Measurements from ENCODE around the gene PRM1. TPM values are rescaled to one million over a fixed set of nuclear protein-coding genes. Genes with fewer than 3 reads are reported as not detected.

The PRM1 gene
- total and polyA plus RNA-seq, 2 of the 13 experiments (the other 11 are each of a cell fraction or from before 2014, with no cell fraction given): not detected

- TF ChIP-seq CSRNP1 (CRISPR knock-in tag; IDR thresholded peaks at IDR 0.05) (no peak), FOXK2 (IDR thresholded peaks at IDR 0.05) (no peak), NCOA1 (CRISPR knock-in tag; IDR thresholded peaks at IDR 0.05) (0 out of 2 replicates have a peak, but pooled peaks have one; percentile 63), ZBTB49 (CRISPR knock-in tag; IDR thresholded peaks at IDR 0.05; ENCODE audit: borderline replicate concordance) (no peak), KDM4B (CRISPR knock-in tag; IDR thresholded peaks at IDR 0.05) (no peak), CHD4 (IDR thresholded peaks at IDR 0.05; ENCODE audit: borderline replicate concordance, low read length) (no peak), GFI1 (CRISPR knock-in tag; IDR thresholded peaks at IDR 0.05; ENCODE audit: borderline replicate concordance) (peak; percentile 15; the same call in 1 of the 2 replicates), NCOA2 (CRISPR knock-in tag; IDR thresholded peaks at IDR 0.05) (peak; percentile 51; the same call in 1 of the 2 replicates), HMGXB4 (CRISPR knock-in tag; IDR thresholded peaks at IDR 0.05; ENCODE audit: borderline replicate concordance in 1 of 2, low read depth in 1 of 2) (no peak), ZSCAN29 (CRISPR knock-in tag; conservative IDR thresholded peaks at IDR 0.05) (no peak), ZNF713 (CRISPR knock-in tag; IDR thresholded peaks at IDR 0.05) (no peak), ATAD3A (CRISPR knock-in tag; IDR thresholded peaks at IDR 0.05) (no peak), KLF11 (CRISPR knock-in tag; IDR thresholded peaks at IDR 0.05) (no peak), POLR2AphosphoS2 (IDR thresholded peaks at IDR 0.05; ENCODE audit: low read depth, low read length) (no peak), MAX (IDR thresholded peaks at IDR 0.05) (no peak; the same call in 1 of the 2 replicates), GTF3A (CRISPR knock-in tag; conservative IDR thresholded peaks at IDR 0.05) (no peak), MEF2D (CRISPR knock-in tag; IDR thresholded peaks at IDR 0.05) (no peak), HNRNPK (IDR thresholded peaks at IDR 0.05; ENCODE audit: low read depth, low read length, poor library complexity, severe bottlenecking) (no peak), ZNF512B (CRISPR knock-in tag; IDR thresholded peaks at IDR 0.05; ENCODE audit: borderline replicate concordance) (no peak), TBX3 (IDR thresholded peaks at IDR 0.05; ENCODE audit: borderline replicate concordance) (no peak), MIXL1 (CRISPR knock-in tag; IDR thresholded peaks at IDR 0.05) (no peak)
These were observed 32.6 kb upstream of the PRM1 start (continued) for GRCh38 chr16:11313493-11314308.
